Measurements from ENCODE around the gene SNAPIN.

- TF ChIP-seq CTCF (IDR thresholded peaks at IDR 0.05; ENCODE audit: low read depth, low read length) (no peak), EZH2phosphoT487 (IDR thresholded peaks at IDR 0.05; ENCODE audit: low read depth) (no peak)
These were observed 20.2 kb downstream of the SNAPIN start, which contains the start of gene NPR1 for GRCh38 chr1:153678519-153679336.

Measured in OCI-LY3 (cell line).